GM12865 (cell line): ENCODE results near the gene TBP.

ENCODE experiments used
- DNase-seq: peaks from one replicate; pipeline ENCODE4 v3.0.0; 2010; ENCODE audit warnings: low read depth
- H3K4me3 ChIP-seq: 2 replicates; pipeline ENCODE4 v1.5.1; 2011; ENCODE audit warnings: mild to moderate bottlenecking, low read depth, low read length, control low read depth
- CTCF ChIP-seq: IDR thresholded peaks from 2 replicates; pipeline ENCODE4 v1.5.1; 2011; ENCODE audit warnings: low read length, control low read depth, low read depth, inconsistent platforms; ENCODE audit not compliant: insufficient read depth; ENCODE audit errors: missing control alignments

Gene TBP

DNA sequence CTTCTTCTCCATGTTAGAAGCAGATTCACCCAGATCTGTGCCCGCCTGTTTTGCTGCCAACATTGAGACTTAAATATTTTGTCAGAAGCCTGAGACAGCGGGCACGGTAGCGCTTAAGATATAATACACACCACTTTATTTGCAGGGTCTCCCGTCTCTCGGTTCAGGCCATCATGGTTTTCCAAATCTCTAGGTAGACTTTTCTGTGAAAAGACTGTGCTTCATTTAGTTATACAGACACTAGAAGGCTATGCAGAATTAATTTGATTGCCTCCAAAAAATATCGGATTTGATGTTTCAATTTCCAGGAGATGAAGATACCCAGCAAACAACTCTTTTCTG is 598 bp downstream of the TBP start:
- no peak for DNase-seq
- H3K4me3 ChIP-seq: peak overlapping the region; percentile 90
- TF ChIP-seq CTCF: no peak

DNA sequence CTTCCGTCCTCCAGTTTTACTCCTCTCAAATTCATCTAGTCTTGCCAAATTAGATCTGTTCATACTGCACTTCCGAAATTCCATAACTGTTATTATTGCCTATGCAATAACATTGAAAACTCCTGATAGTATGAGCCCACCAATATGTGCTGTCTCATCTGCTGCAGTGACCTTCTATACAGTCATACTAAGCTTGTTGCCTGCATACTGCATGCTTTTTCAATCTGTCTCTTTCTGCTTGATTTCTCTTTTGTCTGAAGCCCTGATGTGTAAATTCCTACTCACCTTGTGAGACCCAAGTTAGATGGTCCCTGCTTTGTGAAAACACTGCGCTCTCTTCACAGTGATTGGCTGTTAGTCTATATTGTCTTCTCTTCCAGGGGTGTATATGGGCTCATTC is 1.1 kb downstream of the TBP start:
- no peak for DNase-seq
- TF ChIP-seq CTCF: no peak
- peak overlapping the region; percentile 90 for H3K4me3 ChIP-seq

GRCh38 chr6:170561555-170561954 is 7.4 kb downstream of the TBP start:
- no peak for DNase-seq
- H3K4me3 ChIP-seq: no peak overlapping the region
- TF ChIP-seq CTCF: no peak

DNA sequence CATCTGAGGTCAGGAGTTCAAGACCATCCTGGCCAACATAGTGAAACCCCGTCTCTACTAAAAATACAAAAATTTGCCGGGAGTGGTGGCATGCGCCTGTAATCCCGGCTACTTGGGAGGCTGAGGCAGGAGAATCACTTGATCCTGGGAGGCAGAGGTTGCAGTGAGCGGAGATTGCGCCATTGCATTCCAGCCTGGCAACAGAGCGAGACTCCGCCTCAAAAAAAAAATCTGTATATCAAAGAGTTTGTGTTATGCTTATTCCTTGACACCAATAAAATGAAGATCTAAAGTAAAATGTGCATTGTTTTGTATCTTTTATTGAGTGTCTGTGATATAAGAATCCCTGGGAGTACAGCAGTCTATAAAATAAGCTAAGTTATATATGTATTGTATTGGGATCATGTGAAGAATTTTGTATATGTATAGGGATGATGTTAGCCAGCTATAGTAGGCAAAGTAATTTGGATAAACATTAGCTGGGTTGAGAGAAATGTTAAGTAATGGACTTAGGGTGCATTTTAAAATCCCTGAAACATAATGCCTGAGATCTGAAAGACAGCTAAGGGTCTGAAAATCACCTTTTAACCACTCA is 10.9 kb downstream of the TBP start:
- TF ChIP-seq CTCF: no peak
- DNase-seq: no peak
- H3K4me3 ChIP-seq: no peak overlapping the region

DNA sequence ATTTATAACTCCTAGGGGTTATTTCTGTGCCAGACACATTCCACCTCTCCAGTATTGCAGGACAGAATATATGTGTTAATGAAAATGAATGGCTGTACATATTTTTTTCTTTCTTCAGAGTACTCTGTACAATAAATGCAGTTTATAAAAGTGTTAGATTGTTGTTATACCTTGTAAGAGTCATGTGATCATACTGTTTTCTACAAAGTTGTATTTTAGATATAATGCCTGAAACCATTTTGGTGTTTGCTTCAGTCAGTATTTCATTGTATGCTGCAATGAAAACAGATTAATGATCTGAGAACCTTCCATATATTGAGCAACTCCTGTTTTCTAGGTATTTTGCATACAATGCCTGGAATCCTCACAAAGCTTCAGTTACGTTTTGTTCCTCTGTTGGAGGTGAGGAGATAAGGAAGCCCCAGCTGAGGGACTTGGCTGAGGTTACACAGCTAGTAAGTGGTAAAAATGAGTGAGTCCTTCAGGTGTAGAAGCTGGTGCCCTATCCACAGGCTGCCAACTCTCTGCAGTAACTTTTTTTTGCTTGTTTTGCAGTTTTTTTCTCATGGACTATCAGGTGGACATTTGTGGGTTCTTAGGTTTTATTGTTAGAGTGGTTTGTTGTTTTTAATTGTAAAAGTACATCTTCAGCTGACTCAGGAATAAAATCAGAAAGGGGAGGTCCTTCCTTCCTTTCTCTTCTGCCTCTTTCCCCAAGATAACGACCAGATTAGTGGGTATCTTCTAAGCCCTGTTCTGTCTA is 18.7 kb downstream of the TBP start:
- no peak for DNase-seq
- TF ChIP-seq CTCF: no peak
- no peak overlapping the region for H3K4me3 ChIP-seq

- TF ChIP-seq CTCF: no peak
- no peak for DNase-seq
- no peak overlapping the region for H3K4me3 ChIP-seq
Measured at GRCh38 chr6:170575250-170575649, 21.1 kb downstream of the TBP start.

- no peak for DNase-seq
- no peak overlapping the region for H3K4me3 ChIP-seq
- no peak for TF ChIP-seq CTCF
Measured at GRCh38 chr6:170578909-170579308, 24.7 kb downstream of the TBP start.
